H1 (cell line): ENCODE results near the gene ATP11A. TPM values are rescaled to one million over a fixed set of nuclear protein-coding genes. Genes with fewer than 3 reads are reported as not detected.

ENCODE experiments used
- CTCF ChIA-PET: fragments of 300-600 bp; sonication (Branson Sonifier 250); formaldehyde crosslinking; loops from one replicate; lab custom pipeline; 2021; ENCODE audit not compliant: partially characterized antibody; lab: Charles Lee
- POLR2A ChIA-PET: fragments of 300-600 bp; sonication (Branson Sonifier 250); formaldehyde crosslinking; loops from one replicate; lab custom pipeline; 2021; ENCODE audit warnings: inconsistent platforms; ENCODE audit not compliant: partially characterized antibody; lab: Charles Lee
- DNase-seq, 2 experiments: peaks; one replicate each; pipeline versions ENCODE4 v3.0.0 to v3.0.0-alpha.2; 2010 to 2022; ENCODE audit warnings: low spot score in 2 of 2, low read depth in 1 of 2, mixed read lengths in 1 of 2
- FAIRE-seq: peaks from 2 replicates; lab custom pipeline; 2011; peaks lifted over from hg19 to GRCh38; lab: Jason Lieb, UNC
- H2AFZ ChIP-seq: 2 replicates; pipeline ENCODE4 v1.8.1; 2012; ENCODE audit warnings: low read length, inconsistent platforms
- H2AK5ac ChIP-seq: 2 replicates; pipeline ENCODE4 v1.6.1; 2013; ENCODE audit warnings: low read depth, low read length
- H2BK120ac ChIP-seq: replicated peaks from 2 replicates; pipeline ENCODE3; 2013; ENCODE audit warnings: low read depth, low read length, inconsistent platforms
- H2BK12ac ChIP-seq: 2 replicates; pipeline ENCODE4 v1.6.1; 2013; ENCODE audit warnings: low read depth, low read length
- H2BK15ac ChIP-seq: 2 replicates; pipeline ENCODE4 v1.6.1; 2013; ENCODE audit warnings: low read length
- H2BK20ac ChIP-seq: 2 replicates; pipeline ENCODE4 v1.6.1; 2013; ENCODE audit warnings: low read length
- H2BK5ac ChIP-seq: 2 replicates; pipeline ENCODE4 v1.6.1; 2013; ENCODE audit warnings: low read depth, low read length
- H3K14ac ChIP-seq: 2 replicates; pipeline ENCODE4 v1.6.1; 2013; ENCODE audit warnings: inconsistent platforms; ENCODE audit not compliant: insufficient read length
- H3K18ac ChIP-seq: 2 replicates; pipeline ENCODE4 v1.6.1; 2013; ENCODE audit warnings: low read length; ENCODE audit errors: extremely low read depth
- H3K23ac ChIP-seq: 2 replicates; pipeline ENCODE4 v1.6.1; 2013; ENCODE audit warnings: inconsistent platforms; ENCODE audit not compliant: insufficient read length
- H3K23me2 ChIP-seq: 2 replicates; pipeline ENCODE4 v1.6.1; 2013; ENCODE audit warnings: low read depth, low read length
- H3K27ac ChIP-seq: 2 replicates; pipeline ENCODE4 v1.6.1; 2011; ENCODE audit warnings: low read depth, low read length, inconsistent platforms
- H3K27me3 ChIP-seq, 4 experiments: replicated peaks in 1 of 4; 1 replicate in 1 of 4; 2 replicates in 3 of 4; pipeline versions ENCODE4 v1.6.1 to v1.8.1; 2011 to 2013; ENCODE audit warnings: low read length in 3 of 4, mild to moderate bottlenecking in 3 of 4, inconsistent platforms in 2 of 4, mixed read lengths in 2 of 4, moderate library complexity in 1 of 4; ENCODE audit not compliant: control insufficient read depth in 3 of 4, insufficient read depth in 3 of 4; ENCODE audit errors: extremely low read depth in 1 of 4
- H3K36me3 ChIP-seq, 4 experiments: 2 replicates each; pipeline versions ENCODE4 v1.6.1 to v1.8.1; 2011 to 2013; ENCODE audit warnings: mild to moderate bottlenecking in 4 of 4, low read length in 3 of 4, moderate library complexity in 2 of 4, control low read depth in 1 of 4, inconsistent platforms in 1 of 4; ENCODE audit not compliant: insufficient read depth in 4 of 4, control insufficient read depth in 2 of 4
- H3K4ac ChIP-seq: replicated peaks from 2 replicates; pipeline ENCODE3; 2013; ENCODE audit warnings: low read length, low read depth, mixed read lengths, inconsistent platforms; ENCODE audit not compliant: insufficient read length
- H3K4me1 ChIP-seq, 4 experiments: replicated peaks in 1 of 4; 1 replicate in 1 of 4; 2 replicates in 3 of 4; pipeline versions ENCODE4 v1.6.1 to v1.8.1; 2011 to 2013; ENCODE audit warnings: low read length in 3 of 4, inconsistent platforms in 2 of 4, mixed read lengths in 1 of 4; ENCODE audit not compliant: insufficient read depth in 4 of 4, control insufficient read depth in 3 of 4
- H3K4me2 ChIP-seq, 2 experiments: 2 replicates each; pipeline versions ENCODE4 v1.6.1 to v1.8.1; 2011 to 2013; ENCODE audit warnings: low read depth in 2 of 2, low read length in 2 of 2, control low read depth in 1 of 2, inconsistent platforms in 1 of 2, mild to moderate bottlenecking in 1 of 2; ENCODE audit not compliant: insufficient read depth in 1 of 2
- H3K4me3 ChIP-seq, 4 experiments: fragments of 200-600, 300-600 bp in 1 of 4; sonication (generic), shearing (Covaris generic), sonication (Bioruptor Twin) in 1 of 4; 2 replicates each; pipeline versions ENCODE4 v1.5.1 to v1.8.1; 2011 to 2016; ENCODE audit warnings: low read length in 4 of 4, low read depth in 3 of 4, control low read depth in 2 of 4, inconsistent platforms in 2 of 4, mild to moderate bottlenecking in 2 of 4, mixed read lengths in 1 of 4, moderate library complexity in 1 of 4; ENCODE audit not compliant: insufficient read depth in 2 of 4; ENCODE audit errors: extremely low read depth in 1 of 4
- H3K56ac ChIP-seq: replicated peaks from 2 replicates; pipeline ENCODE3; 2013; ENCODE audit warnings: low read depth, mild to moderate bottlenecking, mixed read lengths, low read length, inconsistent platforms; ENCODE audit not compliant: insufficient read length
- H3K79me1 ChIP-seq: 2 replicates; pipeline ENCODE4 v1.6.1; 2013; ENCODE audit warnings: low read depth, low read length, control low read depth
- H3K79me2 ChIP-seq, 2 experiments: 2 replicates each; pipeline versions ENCODE4 v1.6.1 to v1.8.1; 2012 to 2013; ENCODE audit warnings: low read length in 2 of 2, mild to moderate bottlenecking in 2 of 2, inconsistent platforms in 1 of 2; ENCODE audit not compliant: insufficient read depth in 2 of 2, control insufficient read depth in 1 of 2
- H3K9ac ChIP-seq, 4 experiments: replicated peaks in 1 of 4; 1 replicate in 1 of 4; 2 replicates in 3 of 4; pipeline versions ENCODE4 v1.6.1 to v1.8.1; 2011 to 2013; ENCODE audit warnings: low read depth in 3 of 4, low read length in 3 of 4, control low read depth in 2 of 4, mild to moderate bottlenecking in 2 of 4, moderate library complexity in 2 of 4, inconsistent platforms in 1 of 4; ENCODE audit errors: extremely low read depth in 1 of 4
- H3K9me3 ChIP-seq, 2 experiments: 2 replicates each; pipeline versions ENCODE4 v1.6.1 to v1.8.1; 2012 to 2013; ENCODE audit warnings: mild to moderate bottlenecking in 2 of 2, moderate library complexity in 2 of 2, control low read depth in 1 of 2, inconsistent platforms in 1 of 2, low read depth in 1 of 2, low read length in 1 of 2, mixed read lengths in 1 of 2; ENCODE audit not compliant: insufficient read depth in 2 of 2
- H4K20me1 ChIP-seq, 2 experiments: replicated peaks in 1 of 2; 2 replicates each; pipeline versions ENCODE3 to v1.8.1; 2011 to 2013; ENCODE audit warnings: inconsistent platforms in 2 of 2, low read length in 2 of 2, mild to moderate bottlenecking in 1 of 2; ENCODE audit not compliant: insufficient read depth in 2 of 2, control insufficient read depth in 1 of 2
- H4K5ac ChIP-seq: 2 replicates; pipeline ENCODE4 v1.6.1; 2013; ENCODE audit warnings: low read length, low read depth, mixed read lengths, inconsistent platforms; ENCODE audit not compliant: insufficient read length
- H4K8ac ChIP-seq: 2 replicates; pipeline ENCODE4 v1.8.0; 2013; ENCODE audit warnings: mild to moderate bottlenecking, moderate library complexity, low read length, inconsistent platforms; ENCODE audit not compliant: insufficient read depth; ENCODE audit errors: extremely low read depth
- H4K91ac ChIP-seq: replicated peaks from 2 replicates; pipeline ENCODE3; 2013; ENCODE audit warnings: low read length, mixed read lengths, inconsistent platforms; ENCODE audit not compliant: insufficient read length
- CTBP2 ChIP-seq: IDR thresholded peaks from 2 replicates; pipeline ENCODE4 v1.7.0; 2011; ENCODE audit warnings: borderline replicate concordance, mild to moderate bottlenecking, moderate library complexity, mixed read lengths, low read length; ENCODE audit not compliant: insufficient read depth, insufficient read length
- KDM4A ChIP-seq: IDR thresholded peaks from one replicate; pipeline ENCODE4 v1.7.1; 2012; ENCODE audit warnings: low read depth, mild to moderate bottlenecking, moderate library complexity, low read length, inconsistent platforms; ENCODE audit not compliant: severe bottlenecking
- TAF1 ChIP-seq: IDR thresholded peaks from 2 replicates; pipeline ENCODE4 v1.6.1; 2011; ENCODE audit warnings: mild to moderate bottlenecking, low read depth, low read length
- WGBS, 2 experiments: shearing (Covaris generic) in 1 of 2; methylation state at CpG; one replicate each; pipeline versions ENCODE4 v1.1.6 to v1.1.7; 2013 to 2015; ENCODE audit warnings: low lambda C conversion rate in 2 of 2, mixed read lengths in 2 of 2, inconsistent platforms in 1 of 2, low coverage in 1 of 2, missing lambda C conversion rate in 1 of 2; ENCODE audit not compliant: insufficient replicate concordance in 2 of 2, insufficient coverage in 1 of 2, insufficient read length in 1 of 2; ENCODE audit errors: extremely low coverage in 1 of 2, missing lambda C conversion rate in 1 of 2; 5-methylcytosine and 5-hydroxymethylcytosine counted together
- polyA plus RNA-seq, 7 experiments: library from polyadenylated mRNA; depleted of rRNA in 3 of 7; stranded (reverse) in 5 of 7; unstranded in 2 of 7; fragments of >200 nt in 5 of 7; fragments of 200-250 nt in 2 of 7; gene quantifications; 1 replicate in 5 of 7; 2 replicates in 1 of 7; 4 replicates in 1 of 7; pipeline versions ENCODE4 v1.2.1 to v1.2.3, GENCODE V29; 2011 to 2013; ENCODE audit warnings: missing spikeins in 2 of 7, mixed read lengths in 2 of 7
- total RNA-seq: library from RNA; stranded (reverse); fragmentation: NEBNext Ultra II Directional; extraction: Animal tissue kit (Norgen Biotek cat#: 25700); gene quantifications from 2 replicates; pipeline ENCODE4 v1.2.1, GENCODE V29; 2021
- TF ChIP-seq, protein P1 (sequence below): IDR thresholded peaks from 2 replicates; pipeline ENCODE4 v1.6.1; 2011; ENCODE audit warnings: low read depth, mild to moderate bottlenecking, low read length; ENCODE audit not compliant: insufficient read depth

Gene ATP11A
- total and polyA plus RNA-seq, 2 of the 8 experiments (the other 6 are each of a cell fraction or from before 2014, with no cell fraction given), result 28.8 to 72.9 TPM

DNA sequence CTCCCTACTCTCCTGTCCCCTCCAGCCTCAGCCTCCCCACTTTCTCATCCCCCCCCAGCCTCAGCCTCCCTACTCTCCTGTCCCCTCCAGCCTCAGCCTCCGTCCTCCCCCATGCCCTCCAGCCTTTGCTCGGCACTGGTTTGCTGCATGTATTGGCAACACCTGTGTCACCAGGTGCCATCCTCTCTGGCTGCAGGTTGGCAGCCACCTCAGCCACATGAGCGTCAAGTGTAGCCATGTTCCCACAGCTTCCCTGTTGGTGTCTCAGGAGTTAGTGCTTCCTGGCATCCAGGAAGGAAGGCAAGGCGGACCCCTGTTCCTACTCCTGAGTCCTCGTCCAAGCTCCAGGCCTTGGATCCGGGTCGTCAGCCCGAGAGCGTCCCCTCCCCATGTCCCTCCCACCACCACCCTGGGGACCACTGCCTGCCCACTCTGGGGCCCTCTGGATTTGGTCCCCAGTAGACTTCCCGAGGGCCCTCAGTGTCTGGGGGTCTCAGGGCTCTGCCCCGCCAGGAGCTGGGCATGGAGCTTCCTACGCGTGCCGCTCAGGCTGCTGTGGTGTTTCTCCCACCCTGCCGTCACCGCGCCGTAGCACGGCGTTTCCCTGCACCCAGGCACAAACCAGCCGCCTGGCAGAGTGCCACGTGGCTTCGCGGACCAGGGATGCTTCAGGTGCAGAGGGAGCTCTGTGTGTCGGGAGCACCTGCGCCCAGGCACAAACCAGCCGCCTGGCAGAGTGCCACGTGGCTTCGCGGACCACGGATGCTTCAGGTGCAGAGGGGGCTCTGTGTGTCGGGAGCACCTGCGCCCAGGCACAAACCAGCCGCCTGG is 150.8 kb downstream of the ATP11A start:
- Histone ChIP-seq H4K8ac (no peak overlapping the region), H2AK5ac (no peak overlapping the region), H3K4me2 (no peak overlapping the region), H3K27ac (no peak overlapping the region), H2BK12ac (no peak overlapping the region), H4K20me1 (peaks cover 5 to 7% of the 10 kb centered on the region in 2 experiments), H3K4ac (no peak overlapping the region), H2BK5ac (no peak overlapping the region), H3K9me3 (no peaks in the 10 kb centered on the region), H3K4me1 (no peaks in the 10 kb centered on the region), H4K5ac (no peak overlapping the region), H3K79me1 (no peaks in the 10 kb centered on the region), H2BK20ac (no peak overlapping the region), H3K56ac (no peak overlapping the region)
- TF ChIP-seq CTBP2, result no peak
- no peak for TF ChIP-seq KDM4A
- TF ChIP-seq TAF1, result no peak
- TF ChIP-seq, protein P1, sequence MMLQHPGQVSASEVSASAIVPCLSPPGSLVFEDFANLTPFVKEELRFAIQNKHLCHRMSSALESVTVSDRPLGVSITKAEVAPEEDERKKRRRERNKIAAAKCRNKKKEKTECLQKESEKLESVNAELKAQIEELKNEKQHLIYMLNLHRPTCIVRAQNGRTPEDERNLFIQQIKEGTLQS, result no peak
- TF ChIP-seq, all 59 proteins: peak for 0
- H3K23me2 ChIP-seq, result no peaks in the 10 kb centered on the region
- ChIA-PET CTCF (no interaction called here), POLR2A (no interaction called here)
- H3K14ac ChIP-seq, result no peak overlapping the region
- H2BK15ac ChIP-seq, result no peak overlapping the region
- WGBS, 2 experiments, result 91% methylated on average over 20 of the region's 34 CpGs; no CpG with 5 or more reads in 1 of the 2 experiments
- H2BK120ac ChIP-seq, result no peak overlapping the region
- H4K91ac ChIP-seq, result no peak overlapping the region
- H3K36me3 ChIP-seq, result peaks cover 11 to 44% (median 19%) of the 10 kb centered on the region in 4 experiments; a peak in 6 of 8 replicates
- no peak overlapping the region for H3K4me3 ChIP-seq
- H3K23ac ChIP-seq, result no peak overlapping the region
- DNase-seq, result no peak
- H2AFZ ChIP-seq, result no peak overlapping the region
- no peak for FAIRE-seq
- H3K27me3 ChIP-seq, result no peaks in the 10 kb centered on the region
- H3K9ac ChIP-seq, result no peak overlapping the region
- no peak overlapping the region for H3K18ac ChIP-seq
- no peaks in the 10 kb centered on the region for H3K79me2 ChIP-seq
